Mononuclear cell (primary cell): ENCODE measurements around the gene NBAS. TPM values are rescaled to one million over a fixed set of nuclear protein-coding genes. Genes with fewer than 3 reads are reported as not detected.

Experiments used
- H3K27me3 ChIP-seq: 2 replicates; pipeline ENCODE4 v1.6.0; 2011; ENCODE audit warnings: low read length, control low read depth; ENCODE audit not compliant: insufficient read depth
- H3K4me1 ChIP-seq: 2 replicates; pipeline ENCODE4 v1.5.1; 2011; ENCODE audit warnings: mild to moderate bottlenecking, low read length, control low read depth; ENCODE audit not compliant: insufficient read depth
- H3K4me3 ChIP-seq: 2 replicates; pipeline ENCODE4 v1.5.1; 2011; ENCODE audit warnings: mild to moderate bottlenecking, low read length, moderate library complexity
- H3K9me3 ChIP-seq: 2 replicates; pipeline ENCODE4 v1.5.1; 2011; ENCODE audit warnings: low read depth, mild to moderate bottlenecking, control low read depth, low read length
- total RNA-seq: library from RNA; depleted of rRNA; stranded (reverse); fragments of >200 nt; gene quantifications from one replicate; pipeline ENCODE4 v1.2.3, GENCODE V29; 2012

Gene NBAS
- total RNA-seq, 1 donor = 31.6 TPM

- Histone ChIP-seq H3K27me3 (no peaks in the 10 kb centered on the region), H3K9me3 (no peaks in the 10 kb centered on the region)
Observed at GRCh38 chr2:15571729-15572128, 10.6 kb upstream of the NBAS start.

DNA sequence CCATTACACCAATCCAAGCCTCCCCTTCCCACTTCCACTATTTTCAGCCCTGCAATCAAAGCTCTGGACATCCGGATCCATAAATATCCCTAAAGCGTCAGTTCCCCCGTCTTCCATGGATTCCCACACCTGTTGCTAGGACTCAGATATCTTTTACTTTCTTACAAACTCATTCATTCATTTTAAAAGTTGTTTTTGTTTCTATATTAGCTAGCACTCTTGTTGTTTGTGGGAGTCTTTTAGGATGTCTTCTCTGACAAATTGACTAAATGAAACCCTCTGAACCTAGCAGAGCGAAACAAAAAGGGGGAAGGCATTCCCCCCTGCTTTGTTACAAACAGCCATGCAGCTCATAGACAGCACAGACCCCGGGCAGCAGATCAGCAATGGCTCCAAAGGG lies 9.0 kb upstream of the NBAS start:
- Histone ChIP-seq H3K9me3 (no peaks in the 10 kb centered on the region), H3K27me3 (no peaks in the 10 kb centered on the region)

More at GRCh38 chr2:15571729-15572128, 10.6 kb upstream of the NBAS start:
- Histone ChIP-seq H3K4me3 (no peak overlapping the region), H3K4me1 (no peaks in the 10 kb centered on the region)

DNA sequence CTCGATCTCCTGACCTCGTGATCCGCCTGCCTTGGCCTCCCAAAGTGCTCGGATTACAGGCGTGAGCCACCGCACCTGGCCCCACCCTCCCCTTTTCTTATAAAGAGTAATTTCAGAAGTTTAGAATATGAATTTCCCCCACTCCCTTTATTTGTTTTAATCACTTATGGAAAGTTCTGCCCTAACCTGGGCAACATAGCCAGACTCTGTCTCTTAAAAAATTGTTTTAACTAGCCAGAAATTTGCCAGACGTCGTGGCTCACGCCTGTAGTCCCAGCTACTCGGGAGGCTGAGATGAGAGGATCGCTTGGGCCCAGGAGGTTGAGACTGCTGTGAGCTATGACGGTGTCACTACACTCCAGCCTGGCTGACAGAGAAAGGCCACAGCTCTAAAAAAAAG lies 7.7 kb upstream of the NBAS start:
- no peaks in the 10 kb centered on the region for H3K9me3 ChIP-seq
- H3K4me3 ChIP-seq = no peak overlapping the region
- H3K27me3 ChIP-seq = no peaks in the 10 kb centered on the region
- H3K4me1 ChIP-seq = no peaks in the 10 kb centered on the region

More for the DNA sequence above, 9.0 kb upstream of the NBAS start:
- Histone ChIP-seq H3K4me3 (no peak overlapping the region), H3K4me1 (no peaks in the 10 kb centered on the region)

DNA sequence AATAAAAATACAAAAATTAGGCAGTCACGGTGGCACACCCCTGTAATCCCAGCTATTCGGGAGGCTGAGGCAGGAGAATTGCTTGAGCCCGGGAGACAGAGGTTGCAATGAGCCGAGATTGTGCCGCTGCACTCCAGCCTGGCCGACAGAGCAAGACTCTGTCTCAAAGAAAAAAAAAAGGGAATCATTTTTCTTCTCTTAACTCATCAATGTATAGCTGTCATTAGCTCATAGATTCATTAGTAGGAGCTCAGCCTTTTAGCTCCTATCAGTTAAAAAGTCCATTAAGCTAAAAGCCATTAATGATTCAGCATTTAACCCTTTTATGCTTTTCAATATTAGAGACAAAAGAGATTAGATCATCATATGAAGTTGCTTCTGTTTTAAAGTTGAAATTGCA lies 5.8 kb upstream of the NBAS start:
- Histone ChIP-seq H3K4me1 (peaks cover 4% of the 10 kb centered on the region), H3K9me3 (no peaks in the 10 kb centered on the region), H3K27me3 (no peaks in the 10 kb centered on the region), H3K4me3 (no peak overlapping the region)

GRCh38 chr2:15565994-15566671 lies 5.0 kb upstream of the NBAS start:
- H3K4me1 ChIP-seq = peaks cover 8% of the 10 kb centered on the region
- no peak overlapping the region for H3K4me3 ChIP-seq
- H3K9me3 ChIP-seq = no peaks in the 10 kb centered on the region
- H3K27me3 ChIP-seq = no peaks in the 10 kb centered on the region

- Histone ChIP-seq H3K27me3 (no peaks in the 10 kb centered on the region), H3K4me3 (no peak overlapping the region), H3K4me1 (peaks cover 12% of the 10 kb centered on the region), H3K9me3 (no peaks in the 10 kb centered on the region)
Observed at GRCh38 chr2:15565392-15565791, 4.3 kb upstream of the NBAS start.

DNA sequence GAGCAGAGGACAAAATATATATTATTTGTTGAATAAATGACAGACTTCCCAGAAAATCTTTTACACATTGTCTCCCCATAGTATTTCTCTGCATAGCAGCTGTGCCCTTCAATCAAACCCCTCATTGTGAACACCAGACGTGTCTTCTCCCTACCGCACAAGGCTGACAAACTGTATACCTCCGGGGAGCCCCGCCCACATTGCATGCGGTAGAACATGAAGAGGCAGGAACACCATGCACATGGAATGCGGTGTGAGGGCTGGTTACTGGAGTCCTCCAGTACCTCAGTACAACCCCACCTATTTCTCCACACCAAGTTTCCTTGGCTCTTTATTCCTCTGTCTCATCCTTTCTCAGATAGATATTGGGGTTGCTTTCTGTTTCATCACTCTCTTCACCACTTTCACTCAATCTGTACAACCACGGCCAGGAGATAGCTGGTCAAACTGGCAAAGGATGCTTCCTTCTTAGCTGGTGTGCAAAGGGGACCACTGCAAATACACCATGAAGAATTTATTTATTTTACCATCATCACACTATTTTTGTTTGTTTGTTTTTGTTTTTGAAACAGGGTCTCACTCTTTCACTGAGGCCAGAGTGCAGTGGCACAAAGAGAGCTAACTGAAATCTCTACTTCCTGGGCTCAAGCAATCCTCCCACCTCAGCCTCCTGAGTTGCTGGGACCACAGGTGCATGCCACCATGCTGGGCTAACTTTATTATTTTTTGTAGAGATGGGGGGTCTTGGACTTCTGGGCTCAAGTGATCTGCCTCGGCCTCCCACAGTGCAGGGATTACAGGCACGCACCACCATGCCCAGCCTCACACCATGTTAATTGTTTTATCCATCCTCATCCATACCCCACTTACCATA lies 2.3 kb upstream of the NBAS start:
- H3K9me3 ChIP-seq = no peaks in the 10 kb centered on the region
- H3K4me3 ChIP-seq = no peak overlapping the region
- peaks cover 30% of the 10 kb centered on the region for H3K4me1 ChIP-seq
- no peaks in the 10 kb centered on the region for H3K27me3 ChIP-seq

GRCh38 chr2:15562354-15563031 lies 1.4 kb upstream of the NBAS start:
- peaks cover 34% of the 10 kb centered on the region for H3K4me1 ChIP-seq
- H3K4me3 ChIP-seq = no peak overlapping the region
- H3K27me3 ChIP-seq = no peaks in the 10 kb centered on the region
- no peaks in the 10 kb centered on the region for H3K9me3 ChIP-seq

DNA sequence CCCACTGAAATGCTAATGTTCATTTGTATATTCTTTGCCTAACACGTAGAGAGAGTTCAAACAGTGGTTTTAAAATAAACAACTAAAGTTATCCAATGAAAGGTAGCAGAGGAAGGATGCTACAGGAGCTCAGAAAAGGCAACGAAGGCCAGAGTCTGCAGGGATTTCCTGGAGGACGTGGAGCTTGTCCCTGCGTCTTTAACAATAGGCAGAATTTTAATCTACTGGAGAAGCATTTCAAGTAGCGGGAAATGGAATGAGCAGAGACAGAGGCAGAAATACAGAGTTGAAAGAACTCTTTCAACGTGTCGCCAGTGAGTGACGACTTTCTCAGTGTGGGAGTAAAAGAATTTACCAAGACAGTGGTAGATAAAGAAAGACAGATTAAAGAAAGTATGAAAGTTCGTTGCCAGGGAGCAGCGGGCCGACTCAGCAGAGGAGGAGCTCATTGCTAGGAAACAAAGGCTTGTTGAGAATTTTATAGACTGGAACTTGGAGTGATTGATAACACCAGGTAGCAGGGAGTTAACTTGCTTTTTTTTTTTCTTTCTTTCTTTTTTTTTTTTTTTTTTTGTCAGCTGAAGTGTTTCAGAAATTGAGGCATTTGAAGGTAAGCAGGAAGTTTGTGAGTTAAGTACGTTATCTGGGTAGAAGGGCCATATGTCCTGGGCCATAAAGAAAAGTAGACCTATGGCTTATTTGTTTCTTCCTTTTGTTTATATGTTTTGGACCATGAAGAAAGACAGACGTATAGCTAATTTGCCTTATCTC lies 625 bp upstream of the NBAS start:
- no peaks in the 10 kb centered on the region for H3K27me3 ChIP-seq
- no peaks in the 10 kb centered on the region for H3K9me3 ChIP-seq
- H3K4me1 ChIP-seq = peaks cover 34% of the 10 kb centered on the region
- H3K4me3 ChIP-seq = peak overlapping the region; percentile 77

- peaks cover 34% of the 10 kb centered on the region for H3K4me1 ChIP-seq
- H3K9me3 ChIP-seq = no peaks in the 10 kb centered on the region
- H3K27me3 ChIP-seq = no peaks in the 10 kb centered on the region
- H3K4me3 ChIP-seq = peak overlapping the region; percentile 77
Observed at GRCh38 chr2:15560140-15560987, 770 bp downstream of the NBAS start.

- H3K4me1 ChIP-seq = peaks cover 34% of the 10 kb centered on the region
- no peaks in the 10 kb centered on the region for H3K27me3 ChIP-seq
- no peaks in the 10 kb centered on the region for H3K9me3 ChIP-seq
- H3K4me3 ChIP-seq = no peak overlapping the region
Observed at GRCh38 chr2:15559379-15560139, 1.6 kb downstream of the NBAS start.

DNA sequence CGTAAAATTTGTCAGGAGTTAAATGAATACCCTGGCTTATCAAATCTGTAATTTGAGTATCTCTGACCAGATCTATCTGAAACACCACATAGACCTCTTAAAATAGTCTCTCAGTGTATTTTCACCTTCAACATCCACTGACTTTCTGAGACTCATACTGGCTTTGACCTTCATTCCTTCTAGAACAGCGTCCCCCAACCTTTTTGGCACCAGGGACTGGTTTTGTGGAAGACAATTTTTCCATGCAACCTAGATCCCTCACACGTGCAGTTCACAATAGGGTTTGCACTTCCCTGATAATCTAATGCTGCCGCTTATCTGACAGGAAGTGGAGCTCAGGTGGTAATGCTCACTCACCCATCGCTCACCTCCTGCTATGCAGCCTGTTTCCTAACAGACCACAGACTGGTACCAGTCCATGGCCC lies 3.2 kb downstream of the NBAS start:
- Histone ChIP-seq H3K27me3 (no peaks in the 10 kb centered on the region), H3K4me1 (peaks cover 34% of the 10 kb centered on the region), H3K4me3 (no peak overlapping the region), H3K9me3 (no peaks in the 10 kb centered on the region)

DNA sequence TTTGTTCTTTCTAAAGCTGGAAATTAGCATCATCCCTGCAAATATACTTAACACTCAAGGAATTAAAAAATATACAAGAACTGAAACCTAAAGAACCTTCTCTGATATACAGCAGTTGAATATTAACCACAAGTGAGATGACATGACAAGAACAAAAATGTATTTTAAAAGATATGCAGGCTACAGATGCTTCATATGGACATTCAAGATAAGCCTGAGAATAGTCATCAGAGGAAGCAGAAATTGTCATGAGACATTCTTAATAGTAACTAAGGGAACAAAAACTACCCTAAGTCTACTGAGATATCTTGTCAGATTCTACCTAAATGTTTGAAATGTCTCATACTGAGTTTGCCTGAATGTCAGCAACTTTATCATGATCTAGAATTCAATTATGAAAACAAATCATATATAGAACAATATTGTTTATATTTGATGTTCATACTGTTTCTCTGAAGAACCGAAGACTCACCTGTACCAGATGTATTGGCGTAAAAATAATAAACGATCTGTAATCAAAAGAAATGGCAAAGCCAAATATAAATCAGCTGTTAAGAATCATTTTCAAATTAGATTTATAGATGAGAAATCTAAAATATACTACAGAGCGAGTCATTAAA lies 4.7 kb downstream of the NBAS start:
- H3K4me1 ChIP-seq = peaks cover 25% of the 10 kb centered on the region
- H3K4me3 ChIP-seq = no peak overlapping the region
- H3K9me3 ChIP-seq = no peaks in the 10 kb centered on the region
- no peaks in the 10 kb centered on the region for H3K27me3 ChIP-seq
